ENCODE measurements around the gene ASB10. TPM values are rescaled to one million over a fixed set of nuclear protein-coding genes. Genes with fewer than 3 reads are reported as not detected.

The ASB10 gene
- total and polyA plus RNA-seq, 2 of the 4 experiments (the other 2 are of a cell fraction) = not detected

DNA sequence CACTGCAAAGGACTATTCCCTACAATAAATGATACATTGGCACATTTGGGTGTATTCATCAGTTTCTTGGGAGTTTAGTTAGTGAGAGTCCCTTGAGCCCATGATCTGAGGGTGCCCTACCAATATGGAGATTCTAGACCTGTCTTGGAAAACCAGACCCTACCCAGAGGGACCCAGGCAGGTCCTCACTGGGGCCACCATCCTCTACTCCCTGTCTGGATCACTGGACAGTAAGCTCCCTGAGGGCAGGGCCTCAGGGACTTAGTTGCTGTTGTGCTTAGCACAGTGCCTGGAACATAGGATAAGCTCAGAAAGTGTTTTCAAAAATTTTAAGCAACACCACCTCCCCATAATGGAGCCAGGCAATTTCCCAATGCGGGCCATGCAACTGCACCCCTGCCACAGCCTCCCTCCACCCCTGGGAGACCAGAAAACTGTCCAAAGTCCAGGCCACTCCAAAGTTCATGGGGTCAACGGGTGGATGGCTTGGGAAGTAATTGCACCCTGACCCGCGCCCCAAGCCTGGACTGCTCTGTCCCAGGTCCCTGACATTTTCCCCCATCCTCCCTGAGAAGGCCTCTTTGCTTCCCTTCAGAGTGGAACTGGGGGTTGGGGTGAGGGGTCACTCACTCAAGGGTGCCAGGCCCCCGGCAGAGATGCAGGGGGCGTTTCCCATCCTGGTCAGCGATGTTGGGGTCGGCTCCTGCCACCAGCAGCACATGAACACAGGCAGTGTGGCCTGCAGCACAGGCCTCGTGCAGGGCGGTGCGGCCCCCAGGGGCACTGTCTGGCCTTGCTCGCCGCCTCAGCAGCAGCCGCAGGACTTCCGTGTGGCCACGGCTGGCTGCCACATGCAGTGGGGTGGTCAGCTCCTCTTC is 1.0 kb downstream of the ASB10 start:
- 63% methylated on average over 8 of the region's 16 CpGs; no CpG with 5 or more reads in 1 of the 2 experiments for WGBS, 2 experiments (ENCODE audit: extremely low coverage in 2 of 2, insufficient read length in 1 of 2)
- no peak overlapping the region for H2BK120ac ChIP-seq (ENCODE audit: low read depth, low read length)
- no peaks in the 10 kb centered on the region for H3K9me1 ChIP-seq (ENCODE audit: insufficient read depth, low read length)
- H3K27ac ChIP-seq (ENCODE audit: insufficient read depth, low read length) = no peak overlapping the region
- in situ Hi-C loops (cut with MboI; ENCODE audit: low sequenced_read_pairs) (no loop called here), intact Hi-C loops (cut with micrococcal nuclease) (no loop called here), dilution Hi-C loops (cut with HindIII; ENCODE audit: low sequenced_read_pairs, unreplicated experiment) (no loop called here)
- H3K18ac ChIP-seq (ENCODE audit: low read depth, low read length) = no peak overlapping the region
- H3K9ac ChIP-seq (ENCODE audit: low read depth, low read length) = no peak overlapping the region
- no peak overlapping the region for H4K8ac ChIP-seq (ENCODE audit: low read depth in 2 of 2, low read length in 2 of 2)
- no TSS peak for BruUV-seq (replicated peaks)
- H2BK5ac ChIP-seq (ENCODE audit: low read depth, low read length, poor library complexity, severe bottlenecking) = no peak overlapping the region
- H4K20me1 ChIP-seq (ENCODE audit: insufficient read depth, low read length) = no peaks in the 10 kb centered on the region
- no peak overlapping the region for H2BK20ac ChIP-seq (ENCODE audit: low read depth, low read length)
- no peaks in the 10 kb centered on the region for H3K4me1 ChIP-seq (ENCODE audit: control insufficient read depth, insufficient read depth, low read length)
- no peak overlapping the region for H3K56ac ChIP-seq (ENCODE audit: extremely low read depth, insufficient read depth, low read length)
- H3K4ac ChIP-seq (ENCODE audit: low read depth, low read length) = no peak overlapping the region
- H3K4me2 ChIP-seq (ENCODE audit: low read depth, low read length) = no peak overlapping the region
- H2AK9ac ChIP-seq (replicated peaks; ENCODE audit: low read depth, low read length, poor library complexity) = no peak overlapping the region
- H3K79me1 ChIP-seq (ENCODE audit: low read depth in 1 of 2, low read length in 2 of 2) = no peaks in the 10 kb centered on the region
- H3K23ac ChIP-seq (ENCODE audit: low read depth, low read length) = no peak overlapping the region
- no peak overlapping the region for H4K91ac ChIP-seq (ENCODE audit: insufficient read depth, low read depth, low read length)
- H4K5ac ChIP-seq (ENCODE audit: low read depth, low read length) = no peak overlapping the region
- TF ChIP-seq RCOR1 (IDR thresholded peaks at IDR 0.05; ENCODE audit: insufficient replicate concordance, low read length) = no peak
- no peak overlapping the region for H3K4me3 ChIP-seq (ENCODE audit: insufficient read depth, low read depth, low read length)
- H3K36me3 ChIP-seq (ENCODE audit: control insufficient read depth, insufficient read depth, low read length) = no peaks in the 10 kb centered on the region
- CTCF ChIA-PET = no interaction called here
- H2BK15ac ChIP-seq (ENCODE audit: low read depth, low read length) = no peak overlapping the region
- POLR2A ChIA-PET (ENCODE audit: unreplicated experiment) = no interaction called here
- no peaks in the 10 kb centered on the region for H3K9me3 ChIP-seq (ENCODE audit: control insufficient read depth, insufficient read depth, low read length)
- H2AFZ ChIP-seq (replicated peaks; ENCODE audit: low read length, poor library complexity) = no peak overlapping the region
- no peak for ATAC-seq (ENCODE audit: low read depth)
- H2AK5ac ChIP-seq (ENCODE audit: low read depth, low read length) = no peak overlapping the region
- no peak overlapping the region for H3K14ac ChIP-seq (replicated peaks; ENCODE audit: low read depth, low read length)
- DNase-seq = no peak
- H3K27me3 ChIP-seq (ENCODE audit: control insufficient read depth, insufficient read depth, low read length) = peaks cover 69% of the 10 kb centered on the region

Measured in IMR-90 (cell line).